Fibroblast of pulmonary artery (primary cell): ENCODE measurements around the gene ADAT2.
A peak's percentile ranks its signal among the peaks of the same experiment; 100 is the strongest.
"Not testable (repeated sequence)": the region's sequence is repeated elsewhere in the genome, so short reads cannot be mapped to it uniquely, and the experiment has no call there.

Experiments used
- DNase-seq: peaks from one replicate; pipeline ENCODE4 v3.0.0-alpha.2; 2010; ENCODE audit warnings: low read depth
- H3K4me3 ChIP-seq: replicated peaks from 2 replicates; pipeline ENCODE4 v1.5.1; 2011; ENCODE audit warnings: low read depth, mild to moderate bottlenecking, control low read depth, low read length, moderate library complexity
- TF ChIP-seq, protein P1 (sequence below): IDR thresholded peaks from 2 replicates; pipeline ENCODE4 v1.5.1; 2011; ENCODE audit warnings: mild to moderate bottlenecking, control low read depth, low read length, inconsistent platforms; ENCODE audit errors: missing control alignments

Gene ADAT2

GRCh38 chr6:143485967-143486366 is 35.5 kb upstream of the ADAT2 start:
- DNase-seq: no peak
- no peak overlapping the region for H3K4me3 ChIP-seq
- TF ChIP-seq, protein P1, sequence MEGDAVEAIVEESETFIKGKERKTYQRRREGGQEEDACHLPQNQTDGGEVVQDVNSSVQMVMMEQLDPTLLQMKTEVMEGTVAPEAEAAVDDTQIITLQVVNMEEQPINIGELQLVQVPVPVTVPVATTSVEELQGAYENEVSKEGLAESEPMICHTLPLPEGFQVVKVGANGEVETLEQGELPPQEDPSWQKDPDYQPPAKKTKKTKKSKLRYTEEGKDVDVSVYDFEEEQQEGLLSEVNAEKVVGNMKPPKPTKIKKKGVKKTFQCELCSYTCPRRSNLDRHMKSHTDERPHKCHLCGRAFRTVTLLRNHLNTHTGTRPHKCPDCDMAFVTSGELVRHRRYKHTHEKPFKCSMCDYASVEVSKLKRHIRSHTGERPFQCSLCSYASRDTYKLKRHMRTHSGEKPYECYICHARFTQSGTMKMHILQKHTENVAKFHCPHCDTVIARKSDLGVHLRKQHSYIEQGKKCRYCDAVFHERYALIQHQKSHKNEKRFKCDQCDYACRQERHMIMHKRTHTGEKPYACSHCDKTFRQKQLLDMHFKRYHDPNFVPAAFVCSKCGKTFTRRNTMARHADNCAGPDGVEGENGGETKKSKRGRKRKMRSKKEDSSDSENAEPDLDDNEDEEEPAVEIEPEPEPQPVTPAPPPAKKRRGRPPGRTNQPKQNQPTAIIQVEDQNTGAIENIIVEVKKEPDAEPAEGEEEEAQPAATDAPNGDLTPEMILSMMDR: no peak

- H3K4me3 ChIP-seq: no peak overlapping the region
- TF ChIP-seq, protein P1: no peak
- DNase-seq: no peak
These were observed 32.1 kb upstream of the ADAT2 start for GRCh38 chr6:143482593-143482992.

GRCh38 chr6:143478479-143479062 is 28.1 kb upstream of the ADAT2 start:
- H3K4me3 ChIP-seq: no peak overlapping the region
- TF ChIP-seq, protein P1: no peak
- no peak for DNase-seq

- no peak overlapping the region for H3K4me3 ChIP-seq
- no peak for DNase-seq
- TF ChIP-seq, protein P1: no peak
These were observed 26.1 kb upstream of the ADAT2 start for GRCh38 chr6:143476545-143476944.

DNA sequence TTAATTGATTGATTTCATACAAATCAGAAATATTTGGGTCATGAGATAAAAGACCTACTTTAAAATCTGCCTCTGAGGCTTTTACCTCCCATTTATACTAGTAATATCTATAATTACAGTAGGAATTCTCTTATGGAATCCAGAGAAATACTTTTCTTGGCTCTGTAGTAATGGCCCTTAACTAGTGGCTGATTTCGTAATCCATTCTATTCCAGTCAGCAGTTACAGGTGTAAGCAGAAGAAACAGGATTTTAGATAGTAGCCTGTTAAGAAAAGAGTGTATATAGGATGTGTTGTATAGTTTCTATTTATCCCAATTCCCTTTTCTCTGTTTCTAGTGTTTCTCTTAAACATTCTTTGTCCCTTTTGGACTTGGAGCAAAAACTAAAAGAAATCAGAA is 21.3 kb upstream of the ADAT2 start:
- TF ChIP-seq, protein P1: no peak
- no peak for DNase-seq
- no peak overlapping the region for H3K4me3 ChIP-seq

GRCh38 chr6:143468823-143469222 is 18.3 kb upstream of the ADAT2 start:
- not testable (repeated sequence) for H3K4me3 ChIP-seq

GRCh38 chr6:143468026-143468425 is 17.5 kb upstream of the ADAT2 start:
- TF ChIP-seq, protein P1: no peak
- DNase-seq: no peak
- no peak overlapping the region for H3K4me3 ChIP-seq

More at GRCh38 chr6:143468823-143469222, 18.3 kb upstream of the ADAT2 start:
- not testable (repeated sequence) for DNase-seq

- TF ChIP-seq, protein P1: no peak
- no peak overlapping the region for H3K4me3 ChIP-seq
- DNase-seq: peak; percentile 50
These were observed 15.1 kb upstream of the ADAT2 start for GRCh38 chr6:143465546-143465945.
